H9 (cell line): ENCODE data around the gene MAML3. TPM values are rescaled to one million over a fixed set of nuclear protein-coding genes. Genes with fewer than 3 reads are reported as not detected.

Experiments used
- DNase-seq: peaks from one replicate; pipeline ENCODE4 v3.0.0-alpha.2; 2017
- H2AFZ ChIP-seq: one replicate; pipeline ENCODE4 v1.6.1; 2013; ENCODE audit warnings: mild to moderate bottlenecking, low read length, control low read depth, moderate library complexity
- H2AK5ac ChIP-seq: 2 replicates; pipeline ENCODE4 v1.6.1; 2013; ENCODE audit warnings: low read length, control low read depth, mixed read lengths; ENCODE audit not compliant: insufficient read length
- H2BK120ac ChIP-seq: one replicate; pipeline ENCODE4 v1.6.1; 2013; ENCODE audit warnings: low read depth, mild to moderate bottlenecking, low read length, control low read depth, inconsistent platforms; ENCODE audit not compliant: poor library complexity, severe bottlenecking
- H2BK12ac ChIP-seq: 2 replicates; pipeline ENCODE4 v1.6.1; 2013; ENCODE audit warnings: low read length, control low read depth, mixed read lengths, low read depth; ENCODE audit not compliant: insufficient read length
- H2BK15ac ChIP-seq: 2 replicates; pipeline ENCODE4 v1.6.1; 2013; ENCODE audit warnings: low read depth, low read length, control low read depth
- H2BK20ac ChIP-seq: one replicate; pipeline ENCODE4 v1.6.1; 2013; ENCODE audit warnings: low read depth, mild to moderate bottlenecking, low read length, control low read depth, inconsistent platforms; ENCODE audit not compliant: poor library complexity, severe bottlenecking
- H2BK5ac ChIP-seq: 2 replicates; pipeline ENCODE4 v1.6.1; 2013; ENCODE audit warnings: low read length, control low read depth, mixed read lengths; ENCODE audit not compliant: insufficient read length
- H3K14ac ChIP-seq: 2 replicates; pipeline ENCODE4 v1.6.1; 2013; ENCODE audit warnings: low read length, control low read depth; ENCODE audit not compliant: insufficient read depth
- H3K18ac ChIP-seq: 2 replicates; pipeline ENCODE4 v1.6.1; 2013; ENCODE audit warnings: low read depth, mild to moderate bottlenecking, mixed read lengths, low read length, control low read depth; ENCODE audit not compliant: insufficient read length
- H3K23ac ChIP-seq: 2 replicates; pipeline ENCODE4 v1.6.1; 2013; ENCODE audit warnings: low read length, control low read depth, mixed read lengths, low read depth; ENCODE audit not compliant: insufficient read length
- H3K23me2 ChIP-seq: 2 replicates; pipeline ENCODE4 v1.6.1; 2013; ENCODE audit warnings: low read depth, mild to moderate bottlenecking, mixed read lengths, low read length, control low read depth; ENCODE audit not compliant: insufficient read length, poor library complexity, severe bottlenecking
- H3K27ac ChIP-seq: 2 replicates; pipeline ENCODE4 v1.5.1; 2013; ENCODE audit warnings: low read length, control low read depth, mixed read lengths, low read depth; ENCODE audit not compliant: insufficient read length
- H3K27me3 ChIP-seq: 2 replicates; pipeline ENCODE4 v1.6.1; 2013; ENCODE audit warnings: low read length, control low read depth, inconsistent platforms; ENCODE audit not compliant: insufficient read depth
- H3K4ac ChIP-seq: 2 replicates; pipeline ENCODE4 v1.6.1; 2013; ENCODE audit warnings: low read depth, mild to moderate bottlenecking, control low read depth, inconsistent platforms, low read length, moderate library complexity
- H3K4me1 ChIP-seq: 2 replicates; pipeline ENCODE4 v1.6.1; 2013; ENCODE audit warnings: low read length, control low read depth, inconsistent platforms; ENCODE audit not compliant: insufficient read depth
- H3K4me2 ChIP-seq: 2 replicates; pipeline ENCODE4 v1.6.1; 2013; ENCODE audit warnings: low read length, control low read depth, mixed read lengths; ENCODE audit not compliant: insufficient read length, insufficient read depth
- H3K56ac ChIP-seq: 2 replicates; pipeline ENCODE4 v1.6.1; 2013; ENCODE audit warnings: low read depth, mild to moderate bottlenecking, mixed read lengths, low read length, control low read depth; ENCODE audit not compliant: insufficient read length
- H3K79me1 ChIP-seq: 2 replicates; pipeline ENCODE4 v1.6.1; 2013; ENCODE audit warnings: low read depth, mild to moderate bottlenecking, moderate library complexity, low read length, control low read depth, inconsistent platforms; ENCODE audit not compliant: insufficient read depth, poor library complexity, severe bottlenecking
- H3K79me2 ChIP-seq: 2 replicates; pipeline ENCODE4 v1.6.1; 2013; ENCODE audit warnings: low read length, control low read depth, inconsistent platforms; ENCODE audit not compliant: insufficient read depth
- H3K9ac ChIP-seq: 2 replicates; pipeline ENCODE4 v1.6.1; 2013; ENCODE audit warnings: low read length, control low read depth, mixed read lengths; ENCODE audit not compliant: insufficient read length; ENCODE audit errors: extremely low read depth
- H3K9me3 ChIP-seq: one replicate; pipeline ENCODE4 v1.6.1; 2013; ENCODE audit warnings: low read depth, low read length, inconsistent platforms; ENCODE audit not compliant: control insufficient read depth
- H3T11ph ChIP-seq: one replicate; pipeline ENCODE4 v1.6.1; 2013; ENCODE audit warnings: mild to moderate bottlenecking, low read length, control low read depth, inconsistent platforms
- H4K20me1 ChIP-seq: one replicate; pipeline ENCODE4 v1.6.1; 2013; ENCODE audit not compliant: control insufficient read depth, insufficient read length, insufficient read depth
- H4K5ac ChIP-seq: 2 replicates; pipeline ENCODE4 v1.6.1; 2013; ENCODE audit warnings: low read depth, mild to moderate bottlenecking, mixed read lengths, low read length, control low read depth; ENCODE audit not compliant: insufficient read length
- H4K8ac ChIP-seq: replicated peaks from 2 replicates; pipeline ENCODE4 v1.6.1; 2013; ENCODE audit warnings: low read length, control low read depth, mixed read lengths, low read depth; ENCODE audit not compliant: insufficient read length
- H4K91ac ChIP-seq: 2 replicates; pipeline ENCODE4 v1.6.1; 2013; ENCODE audit warnings: low read depth, mild to moderate bottlenecking, moderate library complexity, mixed read lengths, low read length, control low read depth; ENCODE audit not compliant: insufficient read length
- H3K27ac Mint-ChIP-seq, 3 experiments: 2 replicates in 2 of 3; 3 replicates in 1 of 3; pipeline ENCODE4 v1.8.0; 2020 to 2021; ENCODE audit warnings: mixed read lengths in 3 of 3, mild to moderate bottlenecking in 1 of 3, moderate library complexity in 1 of 3
- H3K27me3 Mint-ChIP-seq: 2 replicates; pipeline ENCODE4 v1.8.0; 2021; ENCODE audit warnings: low read depth, mild to moderate bottlenecking, moderate library complexity, mixed read lengths
- H3K36me3 Mint-ChIP-seq, 3 experiments: 2 replicates in 2 of 3; 3 replicates in 1 of 3; pipeline ENCODE4 v1.8.0; 2020 to 2021; ENCODE audit warnings: low read depth in 3 of 3, mixed read lengths in 3 of 3; ENCODE audit not compliant: insufficient read depth in 1 of 3
- H3K4me1 Mint-ChIP-seq, 2 experiments: 2 replicates each; pipeline ENCODE4 v1.8.0; 2020; ENCODE audit warnings: mixed read lengths in 2 of 2
- H3K4me3 Mint-ChIP-seq, 2 experiments: 2 replicates in 1 of 2; 3 replicates in 1 of 2; pipeline ENCODE4 v1.8.0; 2020 to 2021; ENCODE audit warnings: mild to moderate bottlenecking in 2 of 2, mixed read lengths in 2 of 2, moderate library complexity in 1 of 2
- H3K9me3 Mint-ChIP-seq, 2 experiments: 2 replicates in 1 of 2; 3 replicates in 1 of 2; pipeline ENCODE4 v1.8.0; 2020; ENCODE audit warnings: mild to moderate bottlenecking in 2 of 2, mixed read lengths in 2 of 2, moderate library complexity in 1 of 2
- WGBS: extraction: QIAGEN DNeasy Blood & Tissue Kit; methylation state at CpG from one replicate; pipeline ENCODE4 v1.1.7; 2013; ENCODE audit warnings: missing lambda C conversion rate, low lambda C conversion rate, mixed read lengths; ENCODE audit not compliant: insufficient read length; ENCODE audit errors: extremely low coverage; 5-methylcytosine and 5-hydroxymethylcytosine counted together
- total RNA-seq: library from RNA; stranded (reverse); gene quantifications from 2 replicates; pipeline ENCODE4 v1.2.1, GENCODE V29; 2021
- TF ChIP-seq, protein P1 (sequence below): fragments of 200-600 bp; sonication (generic); conservative IDR thresholded peaks from 3 replicates; pipeline ENCODE4 v1.8.0; 2021; ENCODE audit warnings: antibody characterized with exemption, mild to moderate bottlenecking

Gene MAML3
- total RNA-seq, 1 experiment from 2014 or later, result 3.9 TPM

DNA sequence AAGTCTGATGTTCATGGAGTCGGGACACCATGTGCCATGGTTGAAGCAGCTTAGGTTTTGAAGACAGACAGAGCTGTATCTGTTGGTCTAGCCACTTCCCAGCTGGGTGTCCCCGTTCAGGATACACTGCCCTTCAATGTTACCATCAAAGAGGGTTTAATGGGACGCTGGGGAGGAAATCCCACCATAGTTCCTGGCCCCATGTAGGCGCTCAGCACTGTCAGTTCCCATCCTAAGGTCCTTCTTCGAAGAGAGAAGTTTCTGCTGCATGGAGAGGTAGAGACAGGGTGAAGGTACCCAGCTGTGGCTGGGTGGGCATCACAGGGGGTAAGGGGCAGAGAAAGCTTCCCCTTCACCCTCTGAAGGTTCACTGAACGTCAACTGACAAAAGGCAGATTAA, 484.6 kb downstream of the MAML3 start:
- Histone ChIP-seq H3K4me1 (peaks cover 3% of the 10 kb centered on the region; the same call in 1 of the 2 replicates), H2BK20ac (no peak overlapping the region), H3K27ac (no peak overlapping the region), H3K4ac (no peak overlapping the region), H3K14ac (no peak overlapping the region), H3T11ph (no peak overlapping the region), H3K79me2 (no peaks in the 10 kb centered on the region), H2AFZ (no peak overlapping the region), H3K9me3 (no peaks in the 10 kb centered on the region), H4K8ac (no peak overlapping the region), H3K27me3 (no peaks in the 10 kb centered on the region), H3K79me1 (no peaks in the 10 kb centered on the region), H4K91ac (no peak overlapping the region), H3K23ac (no peak overlapping the region), H4K20me1 (no peaks in the 10 kb centered on the region), H2BK15ac (no peak overlapping the region), H2AK5ac (no peak overlapping the region), H3K4me2 (no peak overlapping the region), H3K23me2 (peaks cover 8% of the 10 kb centered on the region), H3K9ac (no peak overlapping the region), H4K5ac (no peak overlapping the region), H2BK12ac (no peak overlapping the region), H3K18ac (no peak overlapping the region), H2BK120ac (no peak overlapping the region), H3K56ac (no peak overlapping the region), H2BK5ac (no peak overlapping the region)
- peaks cover 3% of the 10 kb centered on the region for H3K27me3 Mint-ChIP-seq
- peaks cover 5% of the 10 kb centered on the region in 2 experiments; a peak in 3 of 5 replicates for H3K9me3 Mint-ChIP-seq
- peaks cover 0 to 6% (median 4%) of the 10 kb centered on the region in 3 experiments; a peak in 4 of 7 replicates for H3K36me3 Mint-ChIP-seq
- H3K4me1 Mint-ChIP-seq, result peaks cover 50 to 61% of the 10 kb centered on the region in 2 experiments
- TF ChIP-seq, protein P1, sequence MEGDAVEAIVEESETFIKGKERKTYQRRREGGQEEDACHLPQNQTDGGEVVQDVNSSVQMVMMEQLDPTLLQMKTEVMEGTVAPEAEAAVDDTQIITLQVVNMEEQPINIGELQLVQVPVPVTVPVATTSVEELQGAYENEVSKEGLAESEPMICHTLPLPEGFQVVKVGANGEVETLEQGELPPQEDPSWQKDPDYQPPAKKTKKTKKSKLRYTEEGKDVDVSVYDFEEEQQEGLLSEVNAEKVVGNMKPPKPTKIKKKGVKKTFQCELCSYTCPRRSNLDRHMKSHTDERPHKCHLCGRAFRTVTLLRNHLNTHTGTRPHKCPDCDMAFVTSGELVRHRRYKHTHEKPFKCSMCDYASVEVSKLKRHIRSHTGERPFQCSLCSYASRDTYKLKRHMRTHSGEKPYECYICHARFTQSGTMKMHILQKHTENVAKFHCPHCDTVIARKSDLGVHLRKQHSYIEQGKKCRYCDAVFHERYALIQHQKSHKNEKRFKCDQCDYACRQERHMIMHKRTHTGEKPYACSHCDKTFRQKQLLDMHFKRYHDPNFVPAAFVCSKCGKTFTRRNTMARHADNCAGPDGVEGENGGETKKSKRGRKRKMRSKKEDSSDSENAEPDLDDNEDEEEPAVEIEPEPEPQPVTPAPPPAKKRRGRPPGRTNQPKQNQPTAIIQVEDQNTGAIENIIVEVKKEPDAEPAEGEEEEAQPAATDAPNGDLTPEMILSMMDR, result no peak
- DNase-seq, result no peak
- H3K27ac Mint-ChIP-seq, result no peak overlapping the region; a peak in 1 of 7 replicates
- no peak overlapping the region for H3K4me3 Mint-ChIP-seq
- WGBS, result no CpG with 5 or more reads among the region's 6 CpGs
